Retina (tissue), 1 donor: ENCODE measurements around the gene RPP25L.

ENCODE experiments used
- DNase-seq: peaks from one replicate; pipeline ENCODE4 v3.0.0-alpha.2; 2016

The RPP25L gene

DNA sequence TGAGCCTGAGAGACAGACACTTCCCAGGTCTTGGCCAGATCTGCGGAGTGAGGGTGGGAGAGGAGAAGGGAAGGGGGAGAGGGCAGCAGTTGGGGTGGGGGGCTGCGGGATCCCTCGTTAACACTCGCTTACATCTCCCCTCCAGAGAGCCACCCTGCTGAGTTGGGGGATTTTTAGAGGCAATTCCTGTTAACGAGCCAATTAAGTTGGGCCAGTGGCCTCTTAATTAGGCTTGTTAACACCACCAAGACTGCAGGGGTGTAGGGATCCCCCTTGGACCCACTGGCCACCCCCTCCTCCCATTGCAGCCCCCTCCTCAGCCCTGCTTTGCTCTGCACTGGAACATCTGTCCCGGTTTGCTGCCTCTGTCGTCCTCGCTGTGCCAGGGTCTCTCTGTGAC is 46.0 kb downstream of the RPP25L start:
- no peak for DNase-seq

DNA sequence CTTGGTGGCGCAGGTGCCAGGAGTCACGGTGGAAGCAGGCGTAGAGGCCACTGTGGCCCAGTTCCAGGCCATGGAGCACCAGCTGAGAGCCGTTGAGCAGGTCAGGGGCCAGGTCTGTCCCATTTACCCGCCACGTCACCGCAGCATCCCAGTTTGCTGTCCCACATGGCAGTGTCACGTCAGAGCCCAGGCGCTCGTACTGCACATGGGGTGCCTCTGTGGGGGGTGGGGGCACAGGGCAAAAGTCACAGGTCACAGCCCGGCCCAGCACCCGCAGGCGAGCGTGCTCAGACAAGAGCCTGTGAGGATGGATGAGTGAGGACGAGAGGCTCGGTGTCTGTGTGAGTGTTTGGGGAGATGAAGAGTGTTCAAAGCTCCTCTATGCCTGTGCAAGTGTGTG is 47.3 kb downstream of the RPP25L start:
- no peak for DNase-seq

DNA sequence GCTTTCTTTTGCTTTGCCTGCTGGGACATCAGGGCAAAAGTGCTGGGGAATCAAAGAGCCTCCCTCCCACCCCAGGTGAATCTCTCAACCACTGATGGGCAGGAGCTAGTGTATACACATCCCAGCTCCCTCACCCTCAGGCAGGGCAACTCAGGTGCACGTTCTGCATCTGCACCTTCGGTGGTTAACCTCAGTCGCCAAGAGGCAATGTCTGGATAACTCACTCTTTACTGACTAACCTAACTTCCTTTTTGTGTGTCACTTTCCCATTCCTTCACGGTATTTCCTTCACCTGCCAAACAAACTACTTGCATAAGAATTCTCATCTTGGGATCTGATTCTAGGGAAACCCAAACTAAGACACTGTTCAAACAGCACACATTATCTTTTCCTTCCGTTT is 48.6 kb downstream of the RPP25L start:
- DNase-seq, result no peak

DNA sequence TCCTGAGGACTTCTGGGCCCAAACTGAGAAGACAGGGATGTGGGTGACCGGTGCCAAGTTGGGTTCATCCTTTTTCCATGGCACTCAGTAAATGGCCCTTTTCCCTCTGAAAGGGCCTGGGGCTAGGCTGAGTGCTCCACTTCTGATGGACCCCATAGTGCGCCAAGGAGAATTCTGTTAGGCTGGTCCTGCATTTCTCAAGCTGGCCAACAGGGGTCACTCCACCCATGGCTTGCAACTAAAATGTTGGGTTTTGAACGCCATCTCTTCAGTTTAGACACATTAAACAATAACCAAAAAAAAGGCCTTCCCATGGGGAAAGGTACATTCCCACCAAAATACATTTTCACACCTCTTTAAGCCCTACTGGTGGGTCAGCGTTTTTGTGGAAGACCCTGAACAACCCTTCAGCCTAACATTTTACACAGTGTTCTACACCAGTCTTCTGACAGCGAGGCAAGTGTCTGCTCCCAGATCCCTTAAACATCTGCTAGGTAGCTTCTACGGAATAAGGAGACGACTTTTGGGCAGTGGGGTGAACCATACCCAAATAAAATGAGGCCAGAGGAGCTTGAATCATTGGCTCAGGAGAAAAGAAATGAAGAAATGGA is 49.7 kb downstream of the RPP25L start:
- DNase-seq, result no peak

DNA sequence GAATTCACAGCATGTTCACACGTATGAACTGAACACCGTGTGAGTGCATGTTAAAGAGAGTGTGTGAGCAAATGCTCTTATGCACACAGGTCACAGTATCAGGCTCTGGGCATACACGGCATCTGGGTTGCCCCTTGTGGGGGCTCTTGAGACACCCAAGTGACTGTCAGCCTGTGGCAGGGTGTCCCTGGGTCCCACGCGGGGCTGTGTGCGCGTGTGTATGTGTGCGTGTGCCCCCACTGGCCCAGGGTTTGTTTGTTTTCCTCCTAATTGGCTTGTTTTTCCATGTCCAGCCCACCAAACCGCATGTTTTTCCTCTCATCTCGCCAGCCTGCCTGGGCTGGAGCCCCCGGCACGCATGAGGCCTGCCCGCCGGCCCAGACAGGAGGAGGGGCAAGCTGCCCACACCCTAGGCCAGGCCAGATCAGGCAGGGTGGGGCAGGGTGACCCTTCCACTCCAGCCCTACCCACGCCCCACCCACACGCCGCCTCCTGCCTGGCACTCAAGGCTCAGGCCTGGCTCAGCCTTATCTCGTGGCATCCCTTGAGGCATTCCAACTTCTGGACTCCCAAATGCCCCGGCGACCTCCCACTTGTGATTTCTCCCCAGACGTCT is 51.2 kb downstream of the RPP25L start:
- DNase-seq, result no peak
